Gastroesophageal sphincter (tissue), 4 donors: ENCODE data around the gene CDRT15L2. TPM values are rescaled to one million over a fixed set of nuclear protein-coding genes. Genes with fewer than 3 reads are reported as not detected.
"Not testable (repeated sequence)": the region's sequence is repeated elsewhere in the genome, so short reads cannot be mapped to it uniquely, and the experiment has no call there.

ENCODE experiments used
- ATAC-seq: fragments of 150-250 bp; one replicate; pipeline ENCODE4 v1.9.1; 2016; ENCODE audit warnings: mild to moderate bottlenecking, moderate library complexity
- H3K27ac ChIP-seq, 4 donors: fragments of 200-600 bp; sonication (generic) in 3 of 4; 1 replicate in 3 of 4; 2 replicates in 1 of 4; pipeline ENCODE4 v1.5.1; 2016 to 2019
- H3K27me3 ChIP-seq: fragments of 200-600 bp; sonication (generic); one replicate; pipeline ENCODE4 v1.5.1; 2019
- H3K36me3 ChIP-seq, 2 donors: fragments of 200-600 bp; sonication (generic); one replicate each; pipeline ENCODE4 v1.5.1; 2019; ENCODE audit warnings: control low read depth in 1 of 2
- H3K4me1 ChIP-seq, 3 donors: fragments of 200-600 bp; sonication (generic); 1 replicate in 2 of 3; 2 replicates in 1 of 3; pipeline ENCODE4 v1.5.1; 2016 to 2019; ENCODE audit warnings: control low read depth in 2 of 3
- H3K4me3 ChIP-seq, 2 donors: fragments of 200-600 bp; sonication (generic); one replicate each; pipeline ENCODE4 v1.5.1; 2019; ENCODE audit warnings: mild to moderate bottlenecking in 1 of 2, moderate library complexity in 1 of 2
- H3K9me3 ChIP-seq, 3 donors: fragments of 200-600 bp; sonication (generic); one replicate each; pipeline ENCODE4 v1.5.1; 2017 to 2019; ENCODE audit warnings: control low read depth in 2 of 3
- CTCF ChIP-seq, 4 experiments: fragments of 200-600 bp in 2 of 4; fragments of 450-650 bp in 2 of 4; sonication (generic) in 1 of 4; IDR thresholded peaks; one replicate each; pipeline ENCODE4 v1.5.1; 2017 to 2019; ENCODE audit warnings: antibody characterized with exemption in 4 of 4, mild to moderate bottlenecking in 2 of 4, moderate library complexity in 2 of 4
- EP300 ChIP-seq: sonication (generic); formaldehyde crosslinking; IDR thresholded peaks from one replicate; pipeline ENCODE4 v1.6.1; 2017; ENCODE audit warnings: antibody characterized with exemption, mild to moderate bottlenecking
- POLR2A ChIP-seq, 2 donors: fragments of 450-650 bp; IDR thresholded peaks; one replicate each; pipeline ENCODE4 v1.6.1; 2017; ENCODE audit warnings: antibody characterized with exemption in 2 of 2, mild to moderate bottlenecking in 2 of 2, moderate library complexity in 1 of 2
- POLR2AphosphoS5 ChIP-seq: sonication (generic); formaldehyde crosslinking; IDR thresholded peaks from one replicate; pipeline ENCODE4 v1.6.1; 2017; ENCODE audit warnings: antibody characterized with exemption
- WGBS, 2 donors: methylation state at CpG; one replicate each; pipeline ENCODE4 v1.1.5; 2018; ENCODE audit warnings: low coverage in 1 of 2; 5-methylcytosine and 5-hydroxymethylcytosine counted together
- total RNA-seq, 4 donors: library from RNA; depleted of rRNA; stranded (reverse); fragments of >200 nt; gene quantifications; one replicate each; pipeline ENCODE4 v1.1.0, GENCODE V29; 2016

The CDRT15L2 gene
- total RNA-seq, 4 donors from 2014 or later: not detected

- not testable (repeated sequence) for H3K27ac ChIP-seq, ATAC-seq, H3K4me3 ChIP-seq, H3K27me3 ChIP-seq, H3K36me3 ChIP-seq, H3K9me3 ChIP-seq, H3K4me1 ChIP-seq
- WGBS, 2 donors: 89 to 97% methylated on average over 6 to 7 of the region's 9 CpGs
Observed at GRCh38 chr17:20559018-20559417, 20.5 kb upstream of the CDRT15L2 start.

- Histone ChIP-seq H3K36me3 (no peaks in the 10 kb centered on the region), H3K9me3 (peaks cover 0 to 5% (median 0%) of the 10 kb centered on the region in 3 donors), H3K27ac (no peak overlapping the region), H3K27me3 (peaks cover 5% of the 10 kb centered on the region), H3K4me3 (no peak overlapping the region), H3K4me1 (no peaks in the 10 kb centered on the region)
- TF ChIP-seq POLR2A (IDR thresholded peaks at IDR 0.05) (no peak), POLR2AphosphoS5 (no peak), EP300 (no peak), CTCF (IDR thresholded peaks at IDR 0.05) (no peak)
- no peak for ATAC-seq
- WGBS, 2 donors: 100% methylated on average over 1 of the region's 3 CpGs; no CpG with 5 or more reads in 1 of the 2 donors
Observed at GRCh38 chr17:20562587-20562986, 16.9 kb upstream of the CDRT15L2 start.

- H3K36me3 ChIP-seq, H3K4me1 ChIP-seq, H3K4me3 ChIP-seq, H3K27ac ChIP-seq, ATAC-seq, H3K27me3 ChIP-seq, H3K9me3 ChIP-seq: not testable (repeated sequence)
- 100% methylated on average over 1 of the region's 5 CpGs; no CpG with 5 or more reads in 1 of the 2 donors for WGBS, 2 donors
Observed at GRCh38 chr17:20565245-20565644, 14.3 kb upstream of the CDRT15L2 start.

- Histone ChIP-seq H3K36me3 (no peaks in the 10 kb centered on the region), H3K4me1 (no peaks in the 10 kb centered on the region), H3K9me3 (peaks cover 0 to 5% (median 0%) of the 10 kb centered on the region in 3 donors), H3K27me3 (peaks cover 5% of the 10 kb centered on the region), H3K27ac (no peak overlapping the region), H3K4me3 (no peak overlapping the region)
- ATAC-seq: no peak
- TF ChIP-seq EP300 (no peak), CTCF (IDR thresholded peaks at IDR 0.05) (no peak), POLR2AphosphoS5 (no peak), POLR2A (IDR thresholded peaks at IDR 0.05) (no peak)
- WGBS, 2 donors: 93 to 100% methylated on average over 1 to 2 of the region's 5 CpGs
Observed at GRCh38 chr17:20565711-20566110, 13.8 kb upstream of the CDRT15L2 start.

- not testable (repeated sequence) for H3K4me3 ChIP-seq, H3K4me1 ChIP-seq, H3K36me3 ChIP-seq, H3K27me3 ChIP-seq, H3K9me3 ChIP-seq, H3K27ac ChIP-seq, ATAC-seq
- 44 to 56% methylated on average over 6 to 9 of the region's 12 CpGs for WGBS, 2 donors
Observed at GRCh38 chr17:20566736-20567135, 12.8 kb upstream of the CDRT15L2 start.

GRCh38 chr17:20567421-20567820, 12.1 kb upstream of the CDRT15L2 start:
- H3K27me3 ChIP-seq, H3K4me1 ChIP-seq, ATAC-seq, H3K4me3 ChIP-seq, H3K9me3 ChIP-seq, H3K36me3 ChIP-seq, H3K27ac ChIP-seq: not testable (repeated sequence)
- no CpG with 5 or more reads among the region's 6 CpGs for WGBS, 2 donors

- peak; percentile 13 for ATAC-seq
- not testable (repeated sequence) for H3K36me3 ChIP-seq, H3K4me3 ChIP-seq, H3K9me3 ChIP-seq, H3K27me3 ChIP-seq, H3K4me1 ChIP-seq, H3K27ac ChIP-seq
- 44 to 82% methylated on average over 1 to 5 of the region's 8 CpGs for WGBS, 2 donors
Observed at GRCh38 chr17:20568604-20569003, 10.9 kb upstream of the CDRT15L2 start.

- not testable (repeated sequence) for H3K27ac ChIP-seq, H3K4me1 ChIP-seq, H3K27me3 ChIP-seq, ATAC-seq, H3K36me3 ChIP-seq, H3K9me3 ChIP-seq, H3K4me3 ChIP-seq
- WGBS, 2 donors: 100% methylated on average over 3 of the region's 13 CpGs; no CpG with 5 or more reads in 1 of the 2 donors
Observed at GRCh38 chr17:20571653-20572052, 7.9 kb upstream of the CDRT15L2 start.

- not testable (repeated sequence) for H3K36me3 ChIP-seq, H3K4me1 ChIP-seq, H3K27me3 ChIP-seq, H3K27ac ChIP-seq, H3K4me3 ChIP-seq, H3K9me3 ChIP-seq, ATAC-seq
- 100% methylated on average over 1 of the region's 8 CpGs; no CpG with 5 or more reads in 1 of the 2 donors for WGBS, 2 donors
Observed at GRCh38 chr17:20573216-20573615, 6.3 kb upstream of the CDRT15L2 start.

GRCh38 chr17:20575071-20575470, 4.5 kb upstream of the CDRT15L2 start:
- H3K4me1 ChIP-seq, H3K36me3 ChIP-seq, H3K4me3 ChIP-seq, H3K27me3 ChIP-seq, H3K9me3 ChIP-seq, ATAC-seq, H3K27ac ChIP-seq: not testable (repeated sequence)
- 29 to 31% methylated on average over 1 to 2 of the region's 2 CpGs for WGBS, 2 donors

- not testable (repeated sequence) for H3K27ac ChIP-seq, H3K4me3 ChIP-seq, H3K4me1 ChIP-seq, ATAC-seq, H3K9me3 ChIP-seq, H3K36me3 ChIP-seq
- H3K27me3 ChIP-seq: peaks cover 21% of the 10 kb centered on the region
- no CpG with 5 or more reads among the region's 14 CpGs for WGBS, 2 donors
Observed at GRCh38 chr17:20583891-20584577, 4.5 kb downstream of the CDRT15L2 start.
